ENCODE results near the gene FBN2. TPM values are rescaled to one million over a fixed set of nuclear protein-coding genes. Genes with fewer than 3 reads are reported as not detected.

Gene FBN2
- polyA plus RNA-seq, 1 donor from 2014 or later, result 1.6 TPM

DNA sequence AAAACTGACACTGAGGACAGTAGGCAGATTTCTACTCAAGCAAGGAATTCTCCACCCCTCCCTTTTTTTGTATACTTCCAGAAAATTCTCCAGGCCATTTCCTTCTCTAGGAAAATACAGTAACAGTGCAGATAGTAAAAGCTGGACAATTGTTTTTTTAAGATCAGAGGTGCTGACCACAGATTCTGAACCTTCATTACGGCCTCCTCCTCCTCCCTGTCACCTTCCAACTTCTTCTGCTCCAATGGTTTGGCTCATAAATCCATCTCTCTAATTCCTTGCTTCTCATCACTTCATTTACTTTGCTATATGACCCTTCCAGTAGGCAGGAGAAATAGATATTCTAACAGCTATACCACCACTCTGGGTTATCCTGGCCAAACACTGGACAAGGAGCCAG, 220.6 kb downstream of the FBN2 start:
- no peaks in the 10 kb centered on the region for H3K79me2 ChIP-seq (replicated peaks; ENCODE audit: insufficient read depth, low read length)
- H3K27me3 ChIP-seq (ENCODE audit: insufficient read depth, low read depth, low read length), result no peaks in the 10 kb centered on the region
- no peak overlapping the region for H3K4me2 ChIP-seq (ENCODE audit: low read length)
- no peaks in the 10 kb centered on the region for H3K9me2 ChIP-seq (ENCODE audit: insufficient read depth, low read length)
- H3K36me3 ChIP-seq (ENCODE audit: insufficient read depth, low read length), result no peaks in the 10 kb centered on the region
- H3K9me3 ChIP-seq (ENCODE audit: low read length), result no peaks in the 10 kb centered on the region
- no peak overlapping the region for H3K4me3 ChIP-seq (ENCODE audit: low read length)
- TF ChIP-seq, protein P1, sequence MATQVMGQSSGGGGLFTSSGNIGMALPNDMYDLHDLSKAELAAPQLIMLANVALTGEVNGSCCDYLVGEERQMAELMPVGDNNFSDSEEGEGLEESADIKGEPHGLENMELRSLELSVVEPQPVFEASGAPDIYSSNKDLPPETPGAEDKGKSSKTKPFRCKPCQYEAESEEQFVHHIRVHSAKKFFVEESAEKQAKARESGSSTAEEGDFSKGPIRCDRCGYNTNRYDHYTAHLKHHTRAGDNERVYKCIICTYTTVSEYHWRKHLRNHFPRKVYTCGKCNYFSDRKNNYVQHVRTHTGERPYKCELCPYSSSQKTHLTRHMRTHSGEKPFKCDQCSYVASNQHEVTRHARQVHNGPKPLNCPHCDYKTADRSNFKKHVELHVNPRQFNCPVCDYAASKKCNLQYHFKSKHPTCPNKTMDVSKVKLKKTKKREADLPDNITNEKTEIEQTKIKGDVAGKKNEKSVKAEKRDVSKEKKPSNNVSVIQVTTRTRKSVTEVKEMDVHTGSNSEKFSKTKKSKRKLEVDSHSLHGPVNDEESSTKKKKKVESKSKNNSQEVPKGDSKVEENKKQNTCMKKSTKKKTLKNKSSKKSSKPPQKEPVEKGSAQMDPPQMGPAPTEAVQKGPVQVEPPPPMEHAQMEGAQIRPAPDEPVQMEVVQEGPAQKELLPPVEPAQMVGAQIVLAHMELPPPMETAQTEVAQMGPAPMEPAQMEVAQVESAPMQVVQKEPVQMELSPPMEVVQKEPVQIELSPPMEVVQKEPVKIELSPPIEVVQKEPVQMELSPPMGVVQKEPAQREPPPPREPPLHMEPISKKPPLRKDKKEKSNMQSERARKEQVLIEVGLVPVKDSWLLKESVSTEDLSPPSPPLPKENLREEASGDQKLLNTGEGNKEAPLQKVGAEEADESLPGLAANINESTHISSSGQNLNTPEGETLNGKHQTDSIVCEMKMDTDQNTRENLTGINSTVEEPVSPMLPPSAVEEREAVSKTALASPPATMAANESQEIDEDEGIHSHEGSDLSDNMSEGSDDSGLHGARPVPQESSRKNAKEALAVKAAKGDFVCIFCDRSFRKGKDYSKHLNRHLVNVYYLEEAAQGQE (IDR thresholded peaks at IDR 0.05; ENCODE audit: borderline replicate concordance), result no peak
- TF ChIP-seq RAD21 (conservative IDR thresholded peaks at IDR 0.05) (no peak), EZH2 (IDR thresholded peaks at IDR 0.05; ENCODE audit: borderline replicate concordance, insufficient read depth, low read length, poor library complexity, severe bottlenecking) (no peak), SMC3 (conservative IDR thresholded peaks at IDR 0.05; ENCODE audit: poor library complexity) (no peak), MXI1 (conservative IDR thresholded peaks at IDR 0.05; ENCODE audit: poor library complexity, severe bottlenecking) (no peak), TAF1 (IDR thresholded peaks at IDR 0.05; ENCODE audit: low read depth) (no peak), POLR2AphosphoS5 (IDR thresholded peaks at IDR 0.05) (no peak)
- no peak overlapping the region for H3K9ac ChIP-seq (ENCODE audit: low read length)
- no peaks in the 10 kb centered on the region for H3F3A ChIP-seq (ENCODE audit: insufficient read depth, low read length, poor library complexity, severe bottlenecking)
- no peak overlapping the region for H3K27ac ChIP-seq (ENCODE audit: low read length)
- no peak overlapping the region for H2AFZ ChIP-seq (ENCODE audit: low read depth, low read length)
- H4K20me1 ChIP-seq (ENCODE audit: insufficient read depth), result no peaks in the 10 kb centered on the region

- no peaks in the 10 kb centered on the region for H3K36me3 ChIP-seq (ENCODE audit: insufficient read depth, low read length)
- no peaks in the 10 kb centered on the region for H3F3A ChIP-seq (ENCODE audit: insufficient read depth, low read length, poor library complexity, severe bottlenecking)
- no peaks in the 10 kb centered on the region for H3K27me3 ChIP-seq (ENCODE audit: insufficient read depth, low read depth, low read length)
- no peak overlapping the region for H3K4me2 ChIP-seq (ENCODE audit: low read length)
- H3K27ac ChIP-seq (ENCODE audit: low read length), result no peak overlapping the region
- H3K9me3 ChIP-seq (ENCODE audit: low read length), result no peaks in the 10 kb centered on the region
- H3K4me3 ChIP-seq (ENCODE audit: low read length), result no peak overlapping the region
- no peak for TF ChIP-seq POLR2AphosphoS5 (IDR thresholded peaks at IDR 0.05)
- H3K79me2 ChIP-seq (replicated peaks; ENCODE audit: insufficient read depth, low read length), result no peaks in the 10 kb centered on the region
- H2AFZ ChIP-seq (ENCODE audit: low read depth, low read length), result no peak overlapping the region
- H4K20me1 ChIP-seq (ENCODE audit: insufficient read depth), result no peaks in the 10 kb centered on the region
- no peak overlapping the region for H3K9ac ChIP-seq (ENCODE audit: low read length)
- H3K9me2 ChIP-seq (ENCODE audit: insufficient read depth, low read length), result no peaks in the 10 kb centered on the region
These were observed 222.4 kb downstream of the FBN2 start for GRCh38 chr5:128315671-128316070.

DNA sequence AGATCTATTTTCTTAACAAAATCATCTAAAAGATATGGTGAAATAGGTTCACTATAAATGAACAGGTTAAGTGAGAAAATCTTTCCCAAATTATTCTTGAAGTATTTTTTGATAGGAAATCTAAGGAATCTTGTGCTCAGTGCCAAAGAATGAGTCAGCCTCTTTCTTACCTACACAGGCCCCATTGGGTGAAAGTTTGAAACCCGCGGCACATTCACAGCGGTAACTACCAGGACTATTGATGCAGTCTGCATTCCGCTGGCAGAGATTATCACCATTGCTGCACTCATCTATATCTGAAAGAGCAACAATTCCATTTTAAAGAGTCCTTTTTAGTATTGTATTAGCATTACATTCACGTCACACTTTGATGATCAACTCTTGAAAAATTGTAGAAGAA, 232.7 kb downstream of the FBN2 start:
- Histone ChIP-seq H3K9me3 (ENCODE audit: low read length) (no peaks in the 10 kb centered on the region), H3K4me3 (ENCODE audit: low read length) (no peak overlapping the region), H4K20me1 (ENCODE audit: insufficient read depth) (no peaks in the 10 kb centered on the region), H2AFZ (ENCODE audit: low read depth, low read length) (no peak overlapping the region), H3F3A (ENCODE audit: insufficient read depth, low read length, poor library complexity, severe bottlenecking) (no peaks in the 10 kb centered on the region), H3K4me2 (ENCODE audit: low read length) (no peak overlapping the region), H3K27ac (ENCODE audit: low read length) (no peak overlapping the region), H3K9me2 (ENCODE audit: insufficient read depth, low read length) (no peaks in the 10 kb centered on the region), H3K27me3 (ENCODE audit: insufficient read depth, low read depth, low read length) (no peaks in the 10 kb centered on the region), H3K36me3 (ENCODE audit: insufficient read depth, low read length) (no peaks in the 10 kb centered on the region), H3K9ac (ENCODE audit: low read length) (no peak overlapping the region), H3K79me2 (replicated peaks; ENCODE audit: insufficient read depth, low read length) (no peaks in the 10 kb centered on the region)
- no peak for TF ChIP-seq RAD21 (conservative IDR thresholded peaks at IDR 0.05)
- TF ChIP-seq EZH2 (IDR thresholded peaks at IDR 0.05; ENCODE audit: borderline replicate concordance, insufficient read depth, low read length, poor library complexity, severe bottlenecking), result no peak
- TF ChIP-seq, protein P1 (IDR thresholded peaks at IDR 0.05; ENCODE audit: borderline replicate concordance), result no peak
- TF ChIP-seq MXI1 (conservative IDR thresholded peaks at IDR 0.05; ENCODE audit: poor library complexity, severe bottlenecking), result no peak
- TF ChIP-seq SMC3 (conservative IDR thresholded peaks at IDR 0.05; ENCODE audit: poor library complexity), result no peak
- TF ChIP-seq, protein P2, sequence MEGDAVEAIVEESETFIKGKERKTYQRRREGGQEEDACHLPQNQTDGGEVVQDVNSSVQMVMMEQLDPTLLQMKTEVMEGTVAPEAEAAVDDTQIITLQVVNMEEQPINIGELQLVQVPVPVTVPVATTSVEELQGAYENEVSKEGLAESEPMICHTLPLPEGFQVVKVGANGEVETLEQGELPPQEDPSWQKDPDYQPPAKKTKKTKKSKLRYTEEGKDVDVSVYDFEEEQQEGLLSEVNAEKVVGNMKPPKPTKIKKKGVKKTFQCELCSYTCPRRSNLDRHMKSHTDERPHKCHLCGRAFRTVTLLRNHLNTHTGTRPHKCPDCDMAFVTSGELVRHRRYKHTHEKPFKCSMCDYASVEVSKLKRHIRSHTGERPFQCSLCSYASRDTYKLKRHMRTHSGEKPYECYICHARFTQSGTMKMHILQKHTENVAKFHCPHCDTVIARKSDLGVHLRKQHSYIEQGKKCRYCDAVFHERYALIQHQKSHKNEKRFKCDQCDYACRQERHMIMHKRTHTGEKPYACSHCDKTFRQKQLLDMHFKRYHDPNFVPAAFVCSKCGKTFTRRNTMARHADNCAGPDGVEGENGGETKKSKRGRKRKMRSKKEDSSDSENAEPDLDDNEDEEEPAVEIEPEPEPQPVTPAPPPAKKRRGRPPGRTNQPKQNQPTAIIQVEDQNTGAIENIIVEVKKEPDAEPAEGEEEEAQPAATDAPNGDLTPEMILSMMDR (IDR thresholded peaks at IDR 0.05; ENCODE audit: poor library complexity, severe bottlenecking), result no peak
- no peak for TF ChIP-seq TAF1 (IDR thresholded peaks at IDR 0.05; ENCODE audit: low read depth)
- no peak for TF ChIP-seq POLR2AphosphoS5 (IDR thresholded peaks at IDR 0.05)
- TF ChIP-seq EP300 (conservative IDR thresholded peaks at IDR 0.05; ENCODE audit: poor library complexity, severe bottlenecking), result no peak
